NB4 (cell line): Measurements from ENCODE around the gene CCDC38.

Experiments used
- CTCF ChIP-seq: IDR thresholded peaks from one replicate; pipeline ENCODE4 v1.5.1; 2012; ENCODE audit warnings: low read depth, low read length
- MAX ChIP-seq: IDR thresholded peaks from 2 replicates; pipeline ENCODE4 v1.6.1; 2011; ENCODE audit warnings: low read depth, low read length
- POLR2A ChIP-seq: IDR thresholded peaks from 2 replicates; pipeline ENCODE4 v1.6.1; 2011; ENCODE audit warnings: mild to moderate bottlenecking; ENCODE audit not compliant: insufficient read length; ENCODE audit errors: extremely low read depth

- TF ChIP-seq CTCF (no peak), MAX (no peak), POLR2A (no peak)
Measured at GRCh38 chr12:95834572-95834971, 107.8 kb downstream of the CCDC38 start.
